GM21360 (cell line): ENCODE data around the gene MANBA.
A peak's percentile ranks its signal among the peaks of the same experiment; 100 is the strongest.
"Not testable (repeated sequence)": the region's sequence is repeated elsewhere in the genome, so short reads cannot be mapped to it uniquely, and the experiment has no call there.

Experiments used
- ATAC-seq: cut with Tn5 transposase; IDR thresholded peaks from one replicate; pipeline ENCODE4 v1.9.1; 2021; ENCODE audit warnings: mild to moderate bottlenecking, moderate library complexity; ENCODE audit not compliant: unreplicated experiment

The MANBA gene

DNA sequence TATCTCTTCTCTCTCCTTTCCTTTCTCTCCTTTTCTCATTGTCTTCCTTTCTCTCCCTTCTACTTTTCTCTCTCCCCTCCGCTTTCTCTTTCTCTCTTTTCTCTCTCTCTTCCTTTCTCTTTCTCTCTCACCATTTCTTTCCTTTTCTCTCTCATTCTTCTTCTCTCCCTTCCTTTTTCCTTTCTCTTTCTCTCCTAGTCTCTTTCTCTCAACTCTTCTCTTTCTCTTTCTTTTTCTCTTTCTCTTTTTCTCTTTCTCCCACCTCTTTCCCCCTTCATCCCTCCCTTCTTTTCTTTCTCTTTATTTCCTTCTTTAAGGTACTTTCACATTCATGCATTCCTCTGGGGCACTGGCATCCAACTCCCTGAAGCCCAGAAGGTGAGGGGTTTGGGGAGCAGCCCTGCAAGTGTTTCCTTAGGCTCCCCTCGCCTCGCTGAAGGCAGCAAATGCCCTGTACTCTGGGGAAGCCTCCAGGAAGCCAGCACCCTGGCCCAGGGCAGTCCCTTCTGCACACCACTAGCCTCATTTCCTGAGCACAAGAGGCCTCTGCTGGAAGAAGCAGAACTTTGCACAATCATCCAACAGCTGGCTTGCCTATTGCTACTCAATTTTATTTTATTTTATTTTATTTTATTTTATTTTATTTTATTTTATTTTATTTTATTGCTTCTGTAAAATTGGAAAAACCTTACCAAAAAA lies 135.4 kb downstream of the MANBA start:
- ATAC-seq: peak; percentile 77

DNA sequence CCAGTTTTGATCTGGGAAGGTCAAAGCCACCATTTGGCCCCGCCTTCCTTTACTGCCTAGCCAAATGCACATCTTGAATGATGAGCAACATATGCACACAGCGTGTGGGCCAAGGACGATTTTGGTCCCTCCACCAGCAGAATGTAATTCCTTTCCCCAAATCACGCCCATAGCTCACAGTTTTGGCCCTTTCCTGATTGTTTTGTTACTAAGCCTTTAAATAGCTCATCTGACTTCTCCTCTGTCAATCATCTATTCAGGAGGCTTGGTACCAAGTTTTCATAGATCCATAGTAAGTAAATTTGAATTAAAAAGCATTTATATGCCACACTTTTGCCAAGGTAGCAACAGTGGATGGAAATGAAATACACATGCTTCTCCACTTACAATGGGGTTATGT lies 136.3 kb downstream of the MANBA start:
- ATAC-seq: no peak

DNA sequence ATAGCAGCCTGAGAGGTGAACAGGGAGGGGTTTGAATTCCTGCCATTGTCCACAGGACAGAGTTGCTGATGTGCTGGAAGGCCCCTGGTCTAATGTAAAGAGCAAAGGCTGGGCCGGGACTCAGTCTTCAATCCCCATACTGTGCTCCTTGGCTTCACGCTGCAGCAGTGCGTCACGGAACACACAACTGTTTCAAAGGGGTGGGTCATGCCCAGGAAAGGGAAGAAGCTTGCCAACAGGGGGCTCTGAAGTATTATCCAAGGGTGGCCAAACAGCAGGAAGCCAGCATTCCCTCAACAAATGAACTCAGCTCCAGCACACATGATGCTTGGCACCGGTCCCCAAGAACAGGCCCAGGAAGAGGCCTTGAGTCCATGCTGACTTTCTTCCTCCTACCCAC lies 137.1 kb downstream of the MANBA start:
- no peak for ATAC-seq

DNA sequence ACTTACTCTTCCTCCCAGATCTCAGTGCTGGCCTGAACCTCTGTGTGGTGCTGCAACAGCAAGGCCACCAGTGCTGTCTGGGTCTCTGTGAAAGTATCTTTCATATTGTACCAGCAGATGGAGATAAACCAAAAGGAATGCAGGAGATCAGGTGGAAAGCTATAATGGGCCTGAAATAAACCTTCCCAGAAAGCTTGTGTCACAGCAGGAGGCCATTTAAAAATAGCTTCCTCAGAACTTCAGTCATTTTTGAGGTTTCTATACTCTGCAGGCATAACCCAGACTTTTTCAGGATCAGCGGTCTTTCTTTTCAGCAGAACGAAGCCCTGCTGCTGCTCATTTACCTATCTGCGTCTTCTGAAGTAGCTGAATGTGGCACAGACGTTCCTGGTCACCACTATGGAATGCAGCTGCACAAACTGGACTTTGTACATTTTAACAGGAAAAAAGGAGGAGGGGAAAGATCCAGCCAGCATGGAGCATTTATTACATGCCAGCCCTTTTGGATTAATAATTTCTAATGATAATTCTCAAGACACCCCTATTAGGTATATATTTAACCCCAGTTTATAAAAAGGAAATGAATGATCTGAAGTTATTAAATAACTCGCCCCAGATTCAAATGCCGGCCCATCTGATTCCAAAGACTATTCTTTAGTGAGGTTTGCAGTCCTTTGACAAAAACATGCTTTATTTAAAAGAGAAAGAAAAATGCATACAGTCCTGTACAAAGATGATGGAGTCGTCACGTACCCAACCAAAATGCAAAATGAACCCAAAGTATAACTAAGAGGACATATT lies 139.9 kb downstream of the MANBA start:
- peak; percentile 74 for ATAC-seq

DNA sequence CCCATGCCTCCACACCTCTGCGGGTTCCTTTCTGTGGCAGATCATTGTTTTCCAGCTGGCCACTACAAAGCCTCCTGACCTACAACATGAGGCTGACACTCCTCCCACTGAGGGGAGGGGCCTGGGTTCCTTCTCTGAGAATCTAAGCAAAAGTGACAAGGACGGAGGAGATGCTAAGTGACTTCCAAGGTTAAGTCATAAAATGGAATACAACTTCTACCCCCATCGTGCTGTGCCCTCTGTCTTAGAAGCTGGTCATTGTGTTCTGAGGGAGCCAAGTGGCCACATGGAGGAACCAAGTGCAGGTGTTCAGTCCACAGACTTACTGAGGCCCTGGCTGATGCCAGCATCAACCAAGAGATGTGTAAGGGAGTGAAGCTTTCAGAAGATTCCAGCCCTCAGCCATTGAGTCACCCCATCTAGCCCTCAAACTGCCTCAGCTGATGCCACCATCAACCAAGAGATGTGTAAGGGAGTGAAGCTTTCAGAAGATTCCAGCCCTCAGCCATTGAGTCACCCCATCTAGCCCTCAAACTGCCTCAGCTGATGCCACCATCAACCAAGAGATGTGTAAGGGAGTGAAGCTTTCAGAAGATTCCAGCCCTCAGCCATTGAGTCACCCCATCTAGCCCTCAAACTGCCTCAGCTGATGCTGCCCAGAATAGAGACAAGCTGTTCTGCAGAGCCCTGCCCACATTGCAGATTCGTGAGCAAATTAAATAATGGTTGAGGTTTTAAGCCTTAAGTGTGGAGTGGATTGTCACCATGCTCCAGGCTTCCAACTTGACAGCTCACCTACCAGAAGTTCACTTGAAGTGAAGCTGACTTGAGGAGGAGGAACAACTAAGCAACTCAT lies 140.8 kb downstream of the MANBA start:
- peak; percentile 25 for ATAC-seq

DNA sequence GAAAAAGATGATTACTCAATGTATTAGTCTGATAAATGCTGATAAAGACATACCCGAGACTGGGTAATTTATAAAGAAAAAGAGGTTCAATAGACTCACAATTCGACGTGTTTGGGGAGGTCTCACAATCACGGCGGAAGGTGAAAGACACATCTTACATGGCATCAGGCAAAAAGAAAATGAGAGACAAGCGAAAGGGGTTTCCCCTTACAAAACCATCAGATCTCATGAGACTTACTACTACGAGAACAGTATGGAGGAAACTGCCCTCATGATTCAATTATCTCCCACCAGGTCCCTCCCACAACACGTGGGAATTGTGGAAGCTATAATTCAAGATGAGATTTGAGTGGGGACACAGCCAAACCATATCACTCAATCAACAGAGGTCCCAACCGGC lies 141.7 kb downstream of the MANBA start:
- not testable (repeated sequence) for ATAC-seq

DNA sequence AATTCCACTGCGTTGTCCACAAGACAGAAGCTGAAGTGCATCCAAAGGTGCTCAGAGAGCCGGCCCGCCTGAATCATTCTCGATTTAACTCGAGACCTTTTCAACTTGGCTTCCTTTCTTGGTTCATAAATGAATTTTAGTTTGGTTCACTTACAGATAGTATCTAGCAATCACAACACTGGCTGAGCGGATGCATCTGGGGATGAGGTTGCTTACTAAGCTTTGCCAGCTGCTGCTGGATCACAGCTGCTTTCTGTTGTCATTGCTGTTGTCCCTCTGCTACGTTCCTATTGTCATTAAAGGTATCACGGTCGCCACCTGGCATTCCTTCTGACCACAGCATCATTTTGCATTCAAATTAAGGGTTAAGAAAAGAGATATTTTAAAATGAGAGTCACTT lies 144.1 kb downstream of the MANBA start:
- no peak for ATAC-seq

DNA sequence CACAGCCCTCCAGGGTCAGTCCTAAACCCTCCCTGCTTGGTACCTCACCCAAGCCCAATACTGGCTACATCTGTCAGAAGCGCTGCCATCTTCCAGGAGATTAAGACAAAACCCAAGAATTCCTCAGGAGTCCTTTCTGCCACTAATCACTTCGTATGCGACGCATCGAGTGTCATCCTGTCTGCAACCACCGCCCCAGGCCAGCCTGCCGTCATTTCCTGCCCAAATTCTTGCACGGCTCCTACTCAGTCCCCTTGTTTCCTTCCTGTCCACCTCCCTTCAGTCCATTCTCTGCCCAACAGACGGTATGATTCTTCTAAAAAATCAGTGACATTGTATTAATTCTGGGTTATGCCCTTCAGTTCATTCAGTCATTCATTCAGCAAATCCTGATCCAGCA lies 146.0 kb downstream of the MANBA start:
- ATAC-seq: no peak

DNA sequence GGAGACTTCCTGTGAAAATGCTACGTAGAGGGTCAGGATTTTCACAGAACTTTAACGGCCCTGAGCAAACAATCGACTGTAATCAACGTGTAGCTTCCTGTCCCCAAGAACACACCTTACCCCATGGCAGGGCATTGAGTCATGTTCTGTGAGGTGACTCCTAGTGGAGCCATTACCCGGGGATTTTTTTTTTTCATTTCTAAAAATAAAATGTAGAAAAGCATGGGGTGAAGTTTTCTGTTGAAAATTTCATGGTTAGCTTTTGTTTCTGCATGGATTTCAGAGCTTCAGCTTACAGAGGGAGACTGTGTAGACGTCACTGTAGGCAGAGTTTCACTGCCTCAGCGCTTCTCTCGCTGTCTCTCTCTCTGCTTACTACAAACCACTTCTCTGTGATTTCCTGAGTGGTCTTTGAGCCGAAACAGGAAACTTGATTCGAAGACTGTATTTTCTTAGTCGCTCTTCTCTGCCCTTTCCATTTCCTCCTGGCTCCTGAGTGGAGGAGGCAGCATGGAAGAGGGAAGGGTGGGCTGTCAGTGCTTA lies 147.9 kb downstream of the MANBA start:
- ATAC-seq: no peak

DNA sequence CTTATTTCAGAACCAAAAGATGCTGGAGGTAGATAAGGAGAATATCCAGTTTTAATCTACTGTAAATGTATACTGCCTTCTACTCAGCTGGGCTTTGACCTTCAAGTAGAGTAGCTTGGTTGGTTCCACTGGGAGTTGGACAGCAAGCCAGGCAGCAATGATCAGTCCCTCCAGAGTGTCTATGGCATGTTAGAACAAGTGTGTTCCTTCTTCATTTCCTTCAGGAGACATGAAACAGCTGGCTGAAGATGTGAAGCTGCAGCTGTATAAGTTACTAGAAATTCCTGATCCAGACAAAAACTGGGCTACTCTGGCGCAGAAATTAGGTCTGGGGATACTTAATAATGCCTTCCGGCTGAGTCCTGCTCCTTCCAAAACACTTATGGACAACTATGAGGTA lies 148.6 kb downstream of the MANBA start:
- ATAC-seq: no peak

DNA sequence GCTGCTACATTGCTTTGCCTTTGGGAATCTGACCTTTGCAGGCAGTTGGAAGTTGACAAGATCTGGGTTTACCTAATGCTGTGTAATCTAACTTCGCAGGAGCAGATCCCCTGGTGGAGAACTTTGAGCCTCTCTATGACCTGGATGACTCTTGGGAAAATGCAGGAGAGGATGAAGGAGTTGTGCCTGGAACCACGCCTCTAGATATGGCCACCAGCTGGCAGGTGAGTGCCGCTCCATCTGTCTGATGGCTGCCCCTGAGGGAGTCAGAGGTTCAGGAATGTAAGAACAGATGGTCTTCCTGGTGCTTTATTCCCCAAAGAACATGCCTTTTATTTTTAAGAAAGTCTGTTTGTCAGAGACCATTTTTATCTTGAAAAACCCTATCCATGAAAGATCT lies 150.3 kb downstream of the MANBA start:
- ATAC-seq: no peak

DNA sequence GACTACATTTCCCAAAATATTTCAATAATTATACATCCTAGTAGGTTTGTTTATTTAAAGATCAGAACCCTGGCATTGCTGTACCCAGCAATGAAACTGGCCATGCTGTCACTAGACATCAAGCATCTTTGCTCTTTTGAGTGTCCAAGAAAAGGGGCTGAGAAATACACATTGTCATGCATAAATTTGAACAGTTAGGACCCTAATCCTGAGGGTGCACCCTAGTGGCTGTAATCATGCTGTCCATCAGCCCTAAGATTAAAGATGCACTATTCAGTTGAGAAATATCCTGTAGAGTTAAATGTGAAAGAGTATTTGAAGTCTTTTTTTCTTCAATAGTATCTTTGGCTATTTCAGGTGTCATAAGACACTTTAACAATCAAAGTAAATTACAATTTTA lies 150.8 kb downstream of the MANBA start:
- no peak for ATAC-seq

DNA sequence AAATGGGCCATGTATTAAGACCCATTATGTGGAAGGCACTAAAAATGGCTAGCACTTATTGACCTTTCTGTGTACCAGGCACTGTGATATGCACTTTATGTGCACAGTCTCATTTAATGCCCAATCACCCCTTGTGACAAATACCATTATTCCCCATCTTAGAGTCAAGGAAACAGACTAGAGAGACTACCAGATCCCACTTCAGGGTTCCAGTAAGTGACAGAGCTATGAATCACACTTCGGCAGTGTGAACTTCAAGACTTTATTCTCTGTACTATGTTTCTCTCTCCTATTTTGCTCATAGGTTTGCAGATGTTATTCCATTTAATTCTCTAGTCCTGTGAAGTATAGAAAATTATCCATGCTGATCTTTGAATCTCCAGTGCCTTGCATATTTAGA lies 152.6 kb downstream of the MANBA start:
- no peak for ATAC-seq

DNA sequence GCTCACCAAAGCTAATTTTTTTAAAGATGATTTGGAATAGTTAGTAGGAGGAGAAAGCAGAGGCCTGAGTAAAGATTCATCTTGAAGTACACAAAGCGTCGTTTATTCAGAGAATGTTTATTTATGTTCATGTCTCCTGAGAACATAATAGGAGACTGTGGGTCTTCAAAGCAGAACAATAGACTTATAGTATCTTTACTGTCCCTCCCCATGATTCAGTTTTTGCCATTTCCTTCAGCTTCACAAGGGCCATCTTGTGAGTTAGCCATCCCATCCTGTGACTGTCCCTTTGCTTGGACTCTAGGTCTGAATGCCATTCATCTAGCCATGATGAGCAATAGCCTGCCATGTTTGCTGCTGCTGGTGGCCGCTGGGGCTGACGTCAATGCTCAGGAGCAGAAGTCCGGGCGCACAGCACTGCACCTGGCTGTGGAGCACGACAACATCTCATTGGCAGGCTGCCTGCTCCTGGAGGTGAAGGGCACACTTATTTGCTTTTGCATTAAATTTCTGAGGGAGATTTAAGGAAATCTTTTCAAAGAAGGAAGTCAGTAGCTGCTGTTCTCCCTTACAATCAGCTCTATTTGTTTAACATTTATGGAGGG lies 153.8 kb downstream of the MANBA start:
- no peak for ATAC-seq

DNA sequence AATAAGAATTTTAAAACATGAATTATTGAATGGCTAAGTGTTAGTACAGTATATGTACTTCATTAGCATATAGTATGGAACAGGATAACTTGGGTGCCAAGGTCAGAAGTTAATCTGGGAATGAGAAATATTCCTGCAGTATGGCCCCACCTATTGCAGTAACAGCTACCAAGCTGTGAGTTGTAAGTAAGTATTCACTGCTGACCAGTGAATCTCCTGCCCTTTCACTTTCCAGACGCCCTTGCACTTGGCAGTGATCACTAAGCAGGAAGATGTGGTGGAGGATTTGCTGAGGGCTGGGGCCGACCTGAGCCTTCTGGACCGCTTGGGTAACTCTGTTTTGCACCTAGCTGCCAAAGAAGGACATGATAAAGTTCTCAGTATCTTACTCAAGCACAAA lies 154.5 kb downstream of the MANBA start:
- ATAC-seq: no peak

DNA sequence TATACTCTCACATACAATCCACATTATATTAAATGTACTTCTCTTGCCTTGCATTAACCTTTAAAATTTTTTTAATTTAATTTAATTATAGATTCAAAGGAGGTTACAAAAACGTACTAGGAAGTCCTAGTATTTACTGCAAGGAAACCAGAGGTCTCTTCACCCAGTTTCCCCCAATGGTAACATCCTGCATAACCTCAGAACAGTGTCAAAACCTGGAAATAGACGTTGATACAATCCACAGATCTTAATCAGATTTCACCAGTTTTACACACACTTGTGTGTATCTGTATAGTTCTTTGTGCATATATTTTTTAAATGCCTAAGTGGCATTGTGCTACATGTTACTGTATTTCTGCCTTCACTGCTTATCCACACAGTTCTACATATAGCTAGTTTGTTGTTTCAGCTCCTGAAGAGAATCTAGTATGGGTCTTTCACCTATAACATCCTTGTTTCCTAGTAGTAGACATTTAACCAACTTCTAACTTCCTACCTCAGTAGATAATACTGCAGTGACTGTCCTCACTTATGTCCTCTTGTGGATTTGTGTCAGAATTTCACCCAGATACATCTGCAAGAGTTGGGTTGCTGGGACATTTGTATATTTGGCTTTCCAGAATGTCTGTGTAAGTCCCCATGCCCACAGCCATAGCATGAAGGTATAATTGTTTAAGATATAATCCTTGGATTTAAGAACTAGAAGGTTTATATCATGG lies 156.4 kb downstream of the MANBA start:
- ATAC-seq: no peak

DNA sequence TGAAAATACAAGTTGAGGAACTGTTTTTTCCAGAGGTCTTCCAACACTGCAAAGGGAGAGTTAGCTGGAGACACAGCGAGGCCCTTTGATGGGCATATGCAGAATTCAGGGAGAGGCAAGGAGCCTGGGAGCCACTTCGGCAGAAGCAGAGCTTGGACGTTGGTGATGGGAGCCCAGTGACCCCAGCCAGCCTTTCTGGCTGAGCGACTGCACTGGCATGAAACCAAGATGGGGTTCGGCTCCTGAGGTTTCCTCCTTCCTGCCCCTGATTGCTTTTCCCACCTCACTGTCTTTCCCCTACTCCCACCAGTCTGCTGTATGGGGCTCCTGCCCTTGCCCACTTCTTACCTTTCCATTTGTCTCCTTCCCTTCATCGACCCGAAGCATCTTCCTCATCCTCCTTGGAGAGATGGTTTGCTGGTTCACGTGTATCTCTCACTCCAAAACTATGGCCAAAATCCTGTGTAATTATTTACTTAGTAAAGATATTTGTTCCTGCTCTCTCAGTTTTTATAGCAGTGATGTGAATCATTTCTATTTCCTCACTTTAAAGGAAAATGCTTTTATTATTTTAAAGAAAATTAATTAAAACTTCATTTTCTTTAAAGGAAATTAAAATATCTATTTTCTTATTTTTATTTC lies 159.1 kb downstream of the MANBA start:
- no peak for ATAC-seq

DNA sequence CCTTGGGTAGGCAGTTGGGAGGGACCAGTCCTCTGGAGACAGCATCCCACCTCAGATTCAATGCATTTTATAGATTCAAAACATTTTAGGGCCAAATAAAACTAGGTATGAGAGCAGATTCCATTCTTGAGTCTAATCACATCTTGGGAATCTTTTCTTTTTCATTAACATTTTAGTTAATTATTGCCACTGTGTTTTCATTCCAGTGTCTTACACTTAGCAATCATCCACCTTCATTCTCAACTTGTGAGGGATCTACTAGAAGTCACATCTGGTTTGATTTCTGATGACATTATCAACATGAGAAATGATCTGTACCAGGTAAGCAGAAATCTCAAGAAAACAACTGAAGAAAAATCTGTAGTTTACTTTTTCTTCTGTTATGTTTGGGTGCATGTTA lies 160.1 kb downstream of the MANBA start:
- ATAC-seq: no peak

DNA sequence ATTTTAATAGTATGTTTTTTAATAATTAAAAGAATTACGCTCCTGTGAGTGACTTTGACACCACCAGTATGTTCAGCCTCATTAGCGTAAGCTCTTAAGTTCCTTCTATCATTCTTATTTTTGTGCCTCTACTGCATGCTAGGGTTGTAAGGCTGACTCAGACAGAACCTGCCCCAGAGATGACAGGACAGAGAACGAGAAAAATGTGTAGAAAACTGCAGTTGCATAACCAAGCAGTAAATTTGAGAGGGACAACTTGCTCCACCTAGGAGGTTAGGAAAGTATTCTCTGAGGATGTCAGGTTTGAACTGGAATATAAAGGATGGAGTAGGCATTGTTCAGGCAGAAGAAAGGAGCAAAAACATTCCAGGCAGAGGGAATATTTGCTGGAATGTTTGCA lies 160.9 kb downstream of the MANBA start:
- no peak for ATAC-seq

DNA sequence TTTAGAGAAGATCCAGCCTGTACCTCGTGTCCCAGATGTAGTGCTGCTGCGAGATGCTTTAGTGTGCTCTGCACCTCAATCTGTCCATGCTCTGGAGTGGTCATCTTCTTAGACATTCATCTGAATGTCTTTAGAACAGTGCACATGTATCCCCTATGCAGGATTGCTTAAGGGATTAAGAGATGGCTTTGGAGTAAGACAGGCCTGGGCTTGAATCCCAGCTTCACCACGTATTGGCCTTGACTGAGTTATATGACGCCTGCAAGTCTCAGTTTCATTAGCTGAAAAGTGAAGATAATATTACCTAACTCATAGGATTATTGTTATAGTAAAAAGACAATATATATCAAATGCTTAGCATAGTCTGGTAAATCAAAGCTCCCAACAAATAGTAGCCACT lies 161.3 kb downstream of the MANBA start:
- no peak for ATAC-seq
